ENCODE results near the gene NR2C1. TPM values are rescaled to one million over a fixed set of nuclear protein-coding genes. Genes with fewer than 3 reads are reported as not detected.

NR2C1 gene
- total RNA-seq, 1 donor from 2014 or later = 28.5 TPM

DNA sequence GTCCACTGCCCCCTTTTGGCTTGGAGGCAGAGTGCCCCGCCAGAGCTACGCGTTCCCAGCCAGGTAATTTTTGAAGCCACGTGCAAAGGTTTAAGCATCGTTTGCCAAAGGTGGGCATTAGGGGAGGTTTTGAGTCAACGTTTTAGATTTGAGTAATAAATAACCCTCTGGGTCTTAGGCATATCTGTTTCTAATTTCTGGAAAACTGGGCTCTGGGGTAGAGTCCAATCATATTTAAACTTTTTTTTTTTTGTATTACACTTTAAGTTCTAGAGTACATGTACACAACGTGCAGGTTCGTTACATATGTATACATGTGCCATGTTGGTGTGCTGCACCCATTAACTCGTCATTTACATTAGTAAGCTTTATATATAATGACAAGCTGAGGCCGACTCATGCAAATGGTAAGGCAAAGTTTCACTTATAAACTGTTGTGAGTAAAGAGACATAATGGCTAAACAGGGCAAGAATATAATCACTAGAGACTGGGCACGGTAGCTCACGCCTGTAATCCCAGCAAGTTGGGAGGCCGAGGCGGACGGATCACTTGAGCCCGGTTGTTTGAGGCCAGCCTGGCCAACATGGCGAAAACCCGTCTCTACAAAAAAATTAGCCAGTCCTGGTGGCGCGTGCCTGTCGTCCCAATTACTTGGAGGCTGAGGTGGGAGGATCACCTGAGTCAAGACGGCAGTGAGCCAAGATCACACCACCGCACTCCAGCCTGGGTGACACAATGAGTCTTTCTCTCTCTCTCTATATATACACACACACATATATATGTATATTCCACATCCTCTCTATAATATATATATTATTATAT, 491 bp upstream of the NR2C1 start:
- Mint-ChIP-seq H3K4me1 (ENCODE audit: low read depth) (peaks cover 12% of the 10 kb centered on the region), H3K9me3 (no peaks in the 10 kb centered on the region), H3K27ac (peak overlapping the region; percentile 85), H3K36me3 (ENCODE audit: low read depth) (peaks cover 4% of the 10 kb centered on the region), H3K4me3 (ENCODE audit: low read depth) (peak overlapping the region; percentile 91), H3K27me3 (ENCODE audit: low read depth) (peaks cover 6% of the 10 kb centered on the region)
- intact Hi-C loops (cut with micrococcal nuclease) = loop anchor here (1.0 to 10.0 kb wide), 5 partner anchors 29 to 401 kb away; partner anchors contain the start of genes FGD6, METAP2, NDUFA12 and VEZT
- DNase-seq (ENCODE audit: low spot score) = no peak

DNA sequence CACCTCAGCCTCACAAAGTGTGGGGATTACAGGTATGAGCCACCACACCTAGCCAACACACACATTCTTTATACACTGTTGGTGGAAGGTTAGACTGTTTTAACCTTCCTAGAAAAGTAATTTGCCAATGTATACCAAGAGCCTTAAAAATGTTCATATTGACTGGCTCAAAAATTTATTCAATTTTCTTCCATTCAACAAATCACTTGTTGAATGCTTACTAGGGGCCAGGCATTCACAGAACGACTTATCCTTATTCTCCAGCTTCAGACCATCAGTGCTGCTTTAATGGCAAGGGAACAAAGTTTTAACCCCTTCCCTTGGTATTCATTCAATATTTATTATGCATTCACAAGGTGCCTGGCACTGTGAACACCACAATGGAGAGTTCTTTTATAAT, 3.0 kb downstream of the NR2C1 start:
- H3K9me3 Mint-ChIP-seq = no peaks in the 10 kb centered on the region
- no peak for DNase-seq (ENCODE audit: low spot score)
- H3K27ac Mint-ChIP-seq = no peak overlapping the region
- no peaks in the 10 kb centered on the region for H3K27me3 Mint-ChIP-seq (ENCODE audit: low read depth)
- H3K4me3 Mint-ChIP-seq (ENCODE audit: low read depth) = no peak overlapping the region
- H3K4me1 Mint-ChIP-seq (ENCODE audit: low read depth) = peaks cover 14% of the 10 kb centered on the region
- intact Hi-C loops (cut with micrococcal nuclease) = loop anchor here (10.0 kb wide), 1 partner anchor 196 kb away; no protein-coding TSS in a partner anchor
- H3K36me3 Mint-ChIP-seq (ENCODE audit: low read depth) = peaks cover 20% of the 10 kb centered on the region

DNA sequence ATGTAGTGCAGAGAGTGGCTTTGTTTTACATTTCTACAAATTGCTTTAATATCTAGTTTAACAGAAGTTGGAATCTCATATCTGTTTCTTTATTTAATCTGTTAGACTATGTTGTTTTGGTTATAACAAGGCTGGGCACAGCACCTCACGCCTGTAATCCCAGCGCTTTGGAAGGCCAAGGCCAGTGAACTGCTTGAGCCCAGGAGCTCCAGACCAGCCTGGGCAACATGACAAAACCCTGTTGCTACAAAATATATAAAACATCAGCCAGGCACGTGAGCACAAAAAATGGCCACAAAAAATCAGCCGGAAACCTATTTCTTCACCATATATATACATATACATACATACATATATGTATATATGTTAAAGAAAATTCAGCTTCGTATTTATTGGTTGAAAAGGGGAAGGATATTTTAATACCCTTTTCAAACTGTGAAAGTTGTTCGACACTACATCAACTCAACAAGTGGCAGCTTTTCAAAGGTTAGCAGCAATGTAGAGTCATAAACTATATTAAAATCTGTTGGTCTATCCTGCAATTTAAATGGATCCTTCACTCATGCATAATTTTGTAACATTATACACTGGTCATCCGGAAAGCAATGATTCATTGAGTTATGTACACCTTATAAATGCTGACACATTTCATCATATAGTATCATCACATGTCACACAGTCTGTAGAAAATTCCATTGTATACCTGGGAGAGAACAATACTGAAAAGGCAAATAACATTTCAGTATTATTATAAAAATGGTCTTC, 7.1 kb downstream of the NR2C1 start:
- H3K27ac Mint-ChIP-seq = no peak overlapping the region
- intact Hi-C loops (cut with micrococcal nuclease) = no loop called here

DNA sequence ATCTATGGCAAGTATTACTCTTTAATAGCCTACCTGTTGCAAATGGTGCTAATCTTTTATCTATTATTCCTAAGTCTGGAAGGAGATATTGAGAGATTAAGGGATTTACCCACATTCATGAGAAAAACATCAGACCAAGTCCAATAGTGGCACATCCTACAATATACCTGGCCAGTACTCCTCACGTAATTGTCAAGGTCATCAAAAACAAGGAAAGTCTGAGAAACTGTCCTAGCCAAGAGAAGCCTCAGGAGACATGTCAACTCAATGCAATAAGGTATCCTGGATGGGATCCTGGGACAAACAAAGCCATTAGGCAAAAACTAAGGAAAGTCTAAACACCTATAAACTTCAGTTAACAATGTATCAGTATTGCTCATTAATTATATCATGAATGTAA, 12.5 kb downstream of the NR2C1 start:
- Mint-ChIP-seq H3K27me3 (ENCODE audit: low read depth) (no peaks in the 10 kb centered on the region), H3K36me3 (ENCODE audit: low read depth) (peaks cover 39% of the 10 kb centered on the region), H3K4me3 (ENCODE audit: low read depth) (no peak overlapping the region), H3K9me3 (no peaks in the 10 kb centered on the region), H3K27ac (no peak overlapping the region), H3K4me1 (ENCODE audit: low read depth) (no peaks in the 10 kb centered on the region)
- DNase-seq (ENCODE audit: low spot score) = no peak
- intact Hi-C loops (cut with micrococcal nuclease) = no loop called here

More for the DNA sequence above, 7.1 kb downstream of the NR2C1 start:
- H3K36me3 Mint-ChIP-seq (ENCODE audit: low read depth) = peaks cover 39% of the 10 kb centered on the region
- DNase-seq (ENCODE audit: low spot score) = no peak
- H3K9me3 Mint-ChIP-seq = no peaks in the 10 kb centered on the region
- H3K4me1 Mint-ChIP-seq (ENCODE audit: low read depth) = peaks cover 5% of the 10 kb centered on the region
- H3K27me3 Mint-ChIP-seq (ENCODE audit: low read depth) = no peaks in the 10 kb centered on the region
- H3K4me3 Mint-ChIP-seq (ENCODE audit: low read depth) = no peak overlapping the region

DNA sequence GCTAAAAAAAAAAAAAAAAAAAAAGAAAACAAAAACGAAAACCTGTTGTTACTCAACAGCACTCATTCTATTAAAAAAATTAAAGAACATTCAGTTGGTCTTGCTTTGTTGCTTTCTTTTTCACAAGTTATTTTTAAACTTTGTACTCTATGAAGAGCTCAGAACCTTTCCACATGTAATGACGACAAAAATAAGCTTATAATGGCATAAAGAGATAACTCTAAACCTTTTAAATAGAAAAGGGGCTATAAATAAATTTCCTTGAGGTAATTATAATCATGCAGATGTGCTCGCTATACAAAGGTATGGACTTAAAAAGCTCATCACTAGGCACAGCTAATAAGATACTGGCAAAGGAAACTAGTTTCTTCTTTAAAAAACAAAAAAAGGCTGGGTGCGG, 13.4 kb downstream of the NR2C1 start:
- no peaks in the 10 kb centered on the region for H3K4me1 Mint-ChIP-seq (ENCODE audit: low read depth)
- H3K36me3 Mint-ChIP-seq (ENCODE audit: low read depth) = peaks cover 37% of the 10 kb centered on the region
- intact Hi-C loops (cut with micrococcal nuclease) = no loop called here
- H3K9me3 Mint-ChIP-seq = no peaks in the 10 kb centered on the region
- no peak for DNase-seq (ENCODE audit: low spot score)
- H3K4me3 Mint-ChIP-seq (ENCODE audit: low read depth) = no peak overlapping the region
- no peak overlapping the region for H3K27ac Mint-ChIP-seq
- H3K27me3 Mint-ChIP-seq (ENCODE audit: low read depth) = no peaks in the 10 kb centered on the region

DNA sequence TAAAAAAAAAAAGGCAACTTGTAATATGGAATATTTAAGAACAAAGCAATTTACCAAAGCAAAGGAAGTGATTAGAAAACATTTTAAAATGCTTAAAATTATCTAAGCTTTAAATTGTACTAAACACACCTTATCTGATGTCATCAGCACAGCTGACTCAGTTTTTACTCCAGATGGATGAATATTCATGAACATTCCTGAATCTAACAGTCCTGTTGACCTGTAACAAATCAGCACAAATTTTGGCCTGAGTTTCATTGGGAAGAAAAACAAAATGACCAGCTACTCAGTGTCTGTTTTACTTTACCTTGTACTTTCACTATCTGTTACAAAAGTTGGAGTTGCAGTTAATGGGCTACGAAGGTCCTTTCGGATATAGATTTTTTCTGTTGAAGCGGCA, 16.0 kb downstream of the NR2C1 start:
- H3K9me3 Mint-ChIP-seq = no peaks in the 10 kb centered on the region
- no peaks in the 10 kb centered on the region for H3K4me1 Mint-ChIP-seq (ENCODE audit: low read depth)
- H3K4me3 Mint-ChIP-seq (ENCODE audit: low read depth) = no peak overlapping the region
- peaks cover 29% of the 10 kb centered on the region for H3K36me3 Mint-ChIP-seq (ENCODE audit: low read depth)
- no peak overlapping the region for H3K27ac Mint-ChIP-seq
- no peaks in the 10 kb centered on the region for H3K27me3 Mint-ChIP-seq (ENCODE audit: low read depth)
- intact Hi-C loops (cut with micrococcal nuclease) = no loop called here
- no peak for DNase-seq (ENCODE audit: low spot score)

DNA sequence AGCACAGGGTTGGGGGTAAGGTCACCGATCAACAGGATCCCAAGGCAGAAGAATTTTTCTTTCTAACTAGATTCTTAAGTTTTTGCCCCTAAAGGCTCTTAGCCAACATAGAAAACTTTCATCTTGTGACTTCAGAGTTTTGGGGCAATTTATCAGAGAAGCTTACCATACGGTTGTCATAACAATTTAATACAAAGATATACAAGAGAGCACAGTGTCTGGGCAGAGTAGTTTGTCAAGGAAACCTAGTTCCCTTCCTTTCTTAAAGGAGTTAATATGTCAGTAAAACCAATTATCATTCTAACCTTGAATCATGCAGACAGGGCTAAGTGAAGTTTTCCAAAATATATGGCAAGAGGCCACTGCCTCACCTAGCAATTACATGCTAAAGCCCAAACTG, 18.4 kb downstream of the NR2C1 start:
- DNase-seq (ENCODE audit: low spot score) = no peak
- no peaks in the 10 kb centered on the region for H3K9me3 Mint-ChIP-seq
- H3K27ac Mint-ChIP-seq = no peak overlapping the region
- H3K36me3 Mint-ChIP-seq (ENCODE audit: low read depth) = peaks cover 25% of the 10 kb centered on the region
- intact Hi-C loops (cut with micrococcal nuclease) = no loop called here
- H3K4me1 Mint-ChIP-seq (ENCODE audit: low read depth) = no peaks in the 10 kb centered on the region
- no peak overlapping the region for H3K4me3 Mint-ChIP-seq (ENCODE audit: low read depth)
- no peaks in the 10 kb centered on the region for H3K27me3 Mint-ChIP-seq (ENCODE audit: low read depth)

DNA sequence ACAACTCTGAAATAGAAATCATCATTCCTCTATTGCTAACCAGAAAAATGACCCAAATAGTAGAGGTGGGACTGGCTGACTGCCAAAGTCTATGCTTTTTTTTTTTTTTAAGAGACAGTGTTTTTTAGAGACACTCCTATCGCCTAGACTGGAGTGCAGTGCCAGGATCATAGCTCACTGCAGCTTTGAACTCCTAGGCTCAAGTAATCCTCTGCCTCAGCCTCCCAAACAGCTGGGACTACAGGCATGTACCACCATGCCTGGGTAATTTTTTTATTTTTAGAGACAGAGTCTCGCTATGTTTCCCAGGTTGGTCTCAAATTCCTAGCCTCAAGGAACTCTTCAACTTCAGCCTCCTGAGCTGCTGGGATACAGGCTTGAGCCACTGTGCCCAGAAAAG, 19.2 kb downstream of the NR2C1 start:
- Mint-ChIP-seq H3K27ac (no peak overlapping the region), H3K9me3 (no peaks in the 10 kb centered on the region), H3K27me3 (ENCODE audit: low read depth) (no peaks in the 10 kb centered on the region), H3K4me1 (ENCODE audit: low read depth) (no peaks in the 10 kb centered on the region), H3K4me3 (ENCODE audit: low read depth) (no peak overlapping the region), H3K36me3 (ENCODE audit: low read depth) (peaks cover 25% of the 10 kb centered on the region)
- DNase-seq (ENCODE audit: low spot score) = no peak
- intact Hi-C loops (cut with micrococcal nuclease) = no loop called here

DNA sequence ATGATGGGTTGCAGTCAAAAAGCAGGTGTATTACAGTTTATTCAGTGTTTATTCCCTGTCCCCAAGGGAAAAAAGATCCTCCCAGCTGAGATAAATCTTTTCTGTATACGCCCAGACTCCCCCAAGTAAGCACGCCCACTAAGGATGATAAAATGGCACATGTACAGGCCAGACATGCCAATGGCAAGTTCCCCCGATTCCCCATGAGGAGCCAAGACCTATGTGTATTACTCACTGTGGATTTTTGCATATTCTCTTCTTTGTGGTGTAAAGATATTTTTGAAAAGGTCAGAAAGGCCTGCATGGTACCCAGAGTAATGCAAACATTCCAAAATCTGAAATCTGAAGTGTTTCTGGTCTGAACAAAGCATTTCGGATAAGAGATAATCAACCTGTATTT, 22.2 kb downstream of the NR2C1 start:
- Mint-ChIP-seq H3K4me1 (ENCODE audit: low read depth) (no peaks in the 10 kb centered on the region), H3K27me3 (ENCODE audit: low read depth) (no peaks in the 10 kb centered on the region), H3K27ac (no peak overlapping the region), H3K9me3 (no peaks in the 10 kb centered on the region), H3K4me3 (ENCODE audit: low read depth) (no peak overlapping the region), H3K36me3 (ENCODE audit: low read depth) (peaks cover 34% of the 10 kb centered on the region)
- intact Hi-C loops (cut with micrococcal nuclease) = no loop called here
- DNase-seq (ENCODE audit: low spot score) = no peak

DNA sequence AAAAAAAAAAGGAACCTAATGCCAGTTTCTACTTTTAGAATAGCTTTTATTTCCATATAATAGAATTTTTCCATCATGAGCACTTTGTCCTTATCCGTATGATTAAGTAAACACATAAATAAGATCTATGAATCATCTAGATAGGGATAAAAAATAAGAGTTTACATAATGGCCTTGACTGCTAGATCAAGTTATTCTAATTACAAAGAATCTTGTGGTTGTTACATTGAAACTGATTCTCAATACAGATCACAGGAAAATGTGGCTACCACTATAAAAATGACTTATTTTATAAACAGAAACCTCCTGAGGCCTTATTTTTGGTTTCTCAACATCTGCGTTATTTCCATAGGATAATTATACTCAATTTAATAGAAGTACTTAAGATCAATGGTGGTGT, 35.5 kb downstream of the NR2C1 start:
- peaks cover 41% of the 10 kb centered on the region for H3K36me3 Mint-ChIP-seq (ENCODE audit: low read depth)
- no peaks in the 10 kb centered on the region for H3K27me3 Mint-ChIP-seq (ENCODE audit: low read depth)
- no peaks in the 10 kb centered on the region for H3K9me3 Mint-ChIP-seq
- H3K4me3 Mint-ChIP-seq (ENCODE audit: low read depth) = no peak overlapping the region
- no peak for DNase-seq (ENCODE audit: low spot score)
- intact Hi-C loops (cut with micrococcal nuclease) = no loop called here
- no peak overlapping the region for H3K27ac Mint-ChIP-seq
- peaks cover 27% of the 10 kb centered on the region for H3K4me1 Mint-ChIP-seq (ENCODE audit: low read depth)

DNA sequence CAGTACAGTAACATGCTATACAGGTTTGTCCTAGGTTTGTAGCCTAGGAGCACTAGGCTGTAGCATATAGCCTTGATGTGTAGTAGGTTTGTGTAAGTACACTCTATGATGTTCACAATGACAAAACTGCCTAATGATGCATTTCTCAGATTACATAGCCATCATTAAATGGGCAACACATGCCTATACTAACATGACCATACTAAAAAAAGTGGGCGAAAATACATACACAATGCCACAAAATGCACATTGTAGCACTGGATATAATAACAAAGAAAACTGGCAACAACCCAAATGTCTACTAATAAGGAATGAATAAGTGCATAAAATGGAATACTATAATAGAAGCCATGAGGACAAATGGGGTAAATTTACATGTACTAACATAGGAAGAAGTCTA, 38.7 kb downstream of the NR2C1 start:
- DNase-seq (ENCODE audit: low spot score) = no peak
- Mint-ChIP-seq H3K4me3 (ENCODE audit: low read depth) (no peak overlapping the region), H3K9me3 (no peaks in the 10 kb centered on the region), H3K27me3 (ENCODE audit: low read depth) (no peaks in the 10 kb centered on the region), H3K4me1 (ENCODE audit: low read depth) (peaks cover 15% of the 10 kb centered on the region), H3K36me3 (ENCODE audit: low read depth) (peaks cover 31% of the 10 kb centered on the region), H3K27ac (no peak overlapping the region)
- intact Hi-C loops (cut with micrococcal nuclease) = no loop called here

DNA sequence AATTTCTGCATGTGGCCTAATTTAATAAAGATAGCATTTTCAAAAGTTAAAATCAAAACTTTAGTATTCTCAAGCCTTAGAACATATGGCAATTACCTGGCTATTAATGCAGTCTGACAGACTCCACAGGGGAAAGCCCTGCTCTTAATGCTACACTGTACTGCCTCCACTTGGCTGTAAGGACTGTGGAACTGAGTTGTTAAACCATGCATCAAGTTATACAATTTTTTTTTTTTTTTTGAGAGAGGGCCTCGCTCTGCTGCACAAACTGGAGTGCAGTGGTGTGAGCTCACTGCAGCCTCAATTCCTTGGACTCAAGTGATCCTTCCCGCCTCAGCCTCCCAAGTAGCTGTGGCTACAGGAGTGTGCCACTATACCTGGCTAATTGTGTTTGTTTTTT, 50.9 kb downstream of the NR2C1 start:
- no peak overlapping the region for H3K27ac Mint-ChIP-seq
- H3K4me3 Mint-ChIP-seq (ENCODE audit: low read depth) = no peak overlapping the region
- no peaks in the 10 kb centered on the region for H3K27me3 Mint-ChIP-seq (ENCODE audit: low read depth)
- H3K36me3 Mint-ChIP-seq (ENCODE audit: low read depth) = peaks cover 14% of the 10 kb centered on the region
- no peaks in the 10 kb centered on the region for H3K9me3 Mint-ChIP-seq
- DNase-seq (ENCODE audit: low spot score) = no peak
- no peaks in the 10 kb centered on the region for H3K4me1 Mint-ChIP-seq (ENCODE audit: low read depth)
- intact Hi-C loops (cut with micrococcal nuclease) = no loop called here

DNA sequence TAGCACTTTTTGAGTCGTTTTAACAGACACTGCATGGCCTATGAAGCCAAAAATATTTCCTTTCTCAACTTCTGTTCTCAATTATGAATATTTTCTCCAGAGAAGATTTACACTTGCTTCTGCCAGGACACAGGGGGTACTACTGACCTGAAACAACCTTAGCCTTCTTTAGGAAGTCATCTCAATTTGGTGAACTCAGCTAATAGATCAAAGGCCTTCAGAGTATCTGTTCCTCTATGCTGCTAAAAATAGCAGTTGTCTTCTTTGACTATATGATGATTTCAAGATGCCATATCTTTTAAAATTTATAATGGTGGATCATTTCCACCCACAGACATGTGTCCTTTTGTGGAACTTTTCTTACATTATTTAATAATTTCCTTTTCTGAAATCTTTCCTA, 55.9 kb downstream of the NR2C1 start:
- Mint-ChIP-seq H3K27me3 (ENCODE audit: low read depth) (no peaks in the 10 kb centered on the region), H3K27ac (no peak overlapping the region), H3K4me3 (ENCODE audit: low read depth) (no peak overlapping the region), H3K9me3 (peaks cover 6% of the 10 kb centered on the region), H3K4me1 (ENCODE audit: low read depth) (no peaks in the 10 kb centered on the region), H3K36me3 (ENCODE audit: low read depth) (peaks cover 9% of the 10 kb centered on the region)
- DNase-seq (ENCODE audit: low spot score) = no peak
- intact Hi-C loops (cut with micrococcal nuclease) = no loop called here

Data from activated T-helper 2 cell treated with anti-CD3 and anti-CD28 coated beads, Interferon-gamma antibody, Interleukin-2, Interleukin-4, amounts not matched to agents 10 μg/mL and 5 μg/mL and 100 μg/mL, durations not matched to agents 14 hours and 24 hours and 36 hours (primary cell).